ENCODE measurements around the gene ASXL1.

ASXL1 gene

DNA sequence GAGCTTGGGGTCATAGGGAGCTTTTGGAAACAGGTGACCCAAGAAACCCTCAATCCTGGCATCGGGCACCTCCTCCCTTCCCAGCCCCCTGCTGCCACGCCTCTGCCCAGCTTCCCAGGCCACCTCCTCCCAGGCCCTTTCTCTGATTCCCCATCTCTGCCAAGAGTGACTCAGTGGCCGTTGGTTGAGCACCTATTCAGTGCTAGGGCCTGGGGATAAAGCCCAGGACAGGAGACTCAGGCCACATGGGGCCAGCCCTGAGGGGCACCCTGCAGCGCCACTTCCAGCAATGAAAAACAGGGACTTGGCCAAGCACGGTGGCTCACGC lies 110.1 kb downstream of the ASXL1 start:
- no peak for DNase-seq

DNA sequence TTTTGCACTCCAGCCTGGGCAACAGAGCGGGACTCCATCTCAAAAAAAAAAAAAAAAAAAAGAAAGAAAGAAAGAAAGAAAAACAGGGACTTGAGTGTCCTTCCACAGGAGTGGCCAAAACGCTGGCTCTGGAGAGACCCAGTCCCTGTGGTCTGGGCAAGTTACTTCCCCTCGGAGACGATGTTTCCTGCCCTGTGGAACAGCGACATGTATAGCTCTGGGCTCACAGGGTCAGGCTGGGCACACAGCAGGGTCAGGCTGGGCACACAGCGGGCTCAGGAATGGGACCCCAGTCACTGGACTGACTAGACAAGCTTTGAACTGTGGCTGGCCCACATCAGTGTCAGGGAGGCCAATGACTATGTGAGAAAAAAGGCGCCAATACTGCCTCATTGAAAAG lies 110.7 kb downstream of the ASXL1 start:
- no peak for DNase-seq

DNA sequence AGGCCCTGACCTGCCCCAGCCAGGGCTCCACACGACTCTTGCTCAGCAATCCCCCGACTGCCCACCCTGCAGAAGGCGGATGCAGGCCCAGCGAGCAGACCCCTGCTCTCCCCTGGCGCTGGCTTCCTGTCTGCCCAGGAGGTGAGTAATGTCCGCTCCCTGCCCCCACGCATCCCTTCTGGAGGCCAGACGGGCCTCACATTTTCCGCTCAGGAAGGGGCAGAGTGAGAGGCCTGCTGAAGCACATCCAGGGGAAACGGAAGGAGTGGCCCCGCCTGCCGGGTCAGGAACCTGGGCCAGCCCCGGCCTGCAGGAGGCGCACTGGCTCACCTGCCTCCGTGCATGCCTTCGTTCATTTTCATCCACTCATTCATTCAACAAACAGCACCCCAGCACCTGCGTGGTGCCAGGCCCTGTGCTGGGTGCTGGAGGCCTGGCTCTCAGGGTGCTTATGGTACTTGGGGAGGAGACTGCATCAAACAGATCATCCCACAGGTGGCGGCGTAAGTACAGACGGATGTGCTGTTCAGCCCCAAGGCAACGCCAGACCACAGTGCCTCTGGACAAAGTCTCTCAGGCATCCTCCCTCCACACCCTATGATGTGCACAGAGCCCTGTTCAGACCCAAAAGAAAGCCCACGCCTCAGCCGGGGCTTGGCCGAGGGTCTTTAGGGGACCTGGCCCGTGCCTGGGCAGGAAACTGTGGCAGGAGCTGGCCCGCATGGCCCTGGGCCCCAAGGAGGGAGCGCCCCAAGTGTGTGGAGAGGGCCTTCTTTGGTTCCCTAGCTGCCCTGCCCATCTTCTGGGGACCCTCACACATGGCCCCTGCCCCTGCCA lies 112.1 kb downstream of the ASXL1 start:
- DNase-seq, result peak; percentile 82

DNA sequence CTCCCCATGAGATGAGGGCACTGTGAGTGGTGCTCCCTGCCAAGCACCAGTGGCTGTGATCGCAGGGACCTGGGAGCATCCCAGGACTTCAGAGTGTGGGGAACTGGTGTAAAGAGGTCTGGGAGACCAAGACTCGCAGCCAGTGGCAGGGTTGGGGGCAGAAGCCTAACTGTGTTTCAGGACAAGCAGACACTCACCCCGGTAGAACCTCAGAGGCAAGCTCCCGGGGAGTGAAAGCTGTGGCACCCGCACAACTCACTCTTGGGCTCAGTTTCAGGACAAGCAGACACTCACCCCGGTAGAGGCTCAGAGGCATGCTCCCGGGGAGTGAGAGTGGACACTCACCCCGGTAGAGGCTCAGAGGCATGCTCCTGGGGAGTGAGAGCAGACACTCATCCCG lies 112.8 kb downstream of the ASXL1 start:
- DNase-seq, result no peak

DNA sequence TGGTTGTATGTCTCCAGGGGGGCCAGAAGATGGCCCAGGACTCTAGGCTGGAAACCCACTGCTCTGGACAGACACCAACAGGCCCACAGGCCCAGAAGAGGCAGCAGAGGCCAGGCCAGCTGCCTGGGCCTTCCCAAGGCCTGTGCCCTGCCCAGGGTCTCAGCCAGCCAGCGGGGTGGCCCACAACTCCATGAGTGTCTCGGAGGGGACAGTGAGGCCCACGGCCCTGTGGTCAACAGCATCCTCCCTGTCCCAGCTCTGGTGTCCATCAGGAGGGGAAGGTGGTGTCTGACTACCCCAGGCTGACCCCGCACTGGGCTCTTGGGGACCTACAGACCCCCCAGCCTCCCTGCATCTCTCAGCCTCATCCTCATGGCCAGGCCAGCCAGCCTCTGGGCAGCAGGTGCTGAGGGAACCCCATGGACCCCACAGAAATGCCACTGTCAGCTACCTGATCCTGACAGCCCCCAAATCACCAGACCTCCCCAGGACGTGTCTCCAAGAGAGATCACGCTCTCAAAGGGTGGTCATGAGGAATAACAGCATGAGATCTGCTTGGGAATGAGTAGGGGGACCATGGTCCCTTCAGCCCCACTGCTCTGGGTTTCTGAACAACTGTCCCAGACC lies 114.6 kb downstream of the ASXL1 start:
- no peak for DNase-seq

DNA sequence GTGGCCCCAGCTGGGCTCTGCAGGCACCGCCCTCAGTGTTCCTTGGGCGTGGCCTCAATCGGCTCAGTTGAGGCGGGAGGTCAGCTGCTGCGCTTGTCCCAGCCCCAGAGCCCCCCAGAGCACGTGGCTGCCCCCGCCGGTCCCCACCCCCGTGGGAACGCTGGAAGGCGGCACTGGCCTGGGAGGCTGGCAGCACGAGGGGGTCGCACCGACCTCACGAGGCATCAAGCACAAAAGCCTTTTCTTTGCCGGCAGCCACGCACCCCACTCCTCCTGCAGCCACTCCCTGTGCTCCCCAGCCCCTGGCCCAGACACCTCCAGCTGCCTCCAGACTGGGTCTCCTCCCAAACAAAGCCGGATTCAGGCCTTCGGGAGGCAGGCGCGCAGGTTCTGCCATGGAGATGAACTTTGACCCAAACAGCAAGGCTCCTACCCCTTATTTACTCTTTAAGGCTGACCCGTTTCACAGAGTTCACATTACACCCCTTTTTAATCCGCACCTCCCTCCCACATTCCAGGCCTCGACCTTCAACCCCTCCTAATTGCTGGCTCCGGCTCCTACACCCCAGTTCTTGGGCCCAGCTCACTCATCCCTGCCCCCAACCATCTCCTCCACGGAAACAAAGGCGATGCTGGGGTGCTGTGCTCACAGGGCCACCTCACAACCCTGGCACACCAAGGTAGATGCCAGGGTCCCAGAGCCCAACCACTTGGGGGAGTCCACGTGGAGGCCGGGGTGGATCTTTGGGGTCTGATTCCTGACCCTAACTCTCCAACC lies 115.3 kb downstream of the ASXL1 start:
- no peak for DNase-seq

DNA sequence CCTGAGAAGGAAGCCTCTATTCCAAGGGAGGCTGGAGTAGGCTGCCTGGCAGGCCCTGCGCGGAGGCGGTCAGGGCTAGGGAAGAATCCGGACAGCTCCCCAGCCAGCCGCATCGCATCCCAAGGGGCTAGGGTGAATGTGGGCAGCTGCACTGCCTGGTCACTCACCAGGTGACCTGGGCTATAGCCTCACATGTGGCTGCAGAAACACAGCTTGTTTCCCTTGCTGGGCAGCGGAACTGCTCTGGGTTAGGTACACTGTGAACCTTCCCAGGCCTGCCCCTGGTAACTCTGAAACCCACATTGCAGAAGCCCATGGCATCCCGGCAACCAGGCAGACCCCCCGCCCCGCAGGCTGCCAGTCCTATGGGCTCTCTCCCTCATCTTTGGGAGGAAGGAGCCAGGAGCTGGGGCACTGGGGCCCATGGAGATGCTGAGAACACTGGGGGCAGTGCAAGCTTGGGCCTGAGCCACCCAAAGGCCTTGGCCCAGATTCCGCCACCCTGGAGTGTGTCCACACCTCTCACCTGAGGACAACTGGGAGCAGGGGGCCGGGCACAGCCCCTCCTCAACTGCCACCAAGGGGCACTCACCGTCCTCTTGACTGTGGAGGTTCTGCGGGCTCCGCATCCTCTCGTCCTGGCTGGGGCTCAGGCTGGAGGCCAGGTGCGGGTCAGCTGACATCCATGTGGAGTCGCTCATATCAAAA lies 116.0 kb downstream of the ASXL1 start:
- DNase-seq, result no peak

DNA sequence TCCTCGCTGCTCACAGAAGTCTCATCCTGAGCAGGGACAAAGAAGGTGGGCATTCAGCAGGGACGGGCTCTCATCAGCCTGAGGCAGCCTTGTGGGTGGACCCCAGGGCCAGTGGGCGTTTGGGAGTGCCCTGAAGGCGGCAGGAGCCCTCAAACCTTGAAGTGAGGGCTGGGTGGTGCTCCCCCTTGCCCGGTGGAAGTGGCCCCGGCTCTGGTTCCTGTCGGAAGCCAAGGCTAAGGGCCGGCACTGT lies 116.5 kb downstream of the ASXL1 start:
- DNase-seq, result no peak

DNA sequence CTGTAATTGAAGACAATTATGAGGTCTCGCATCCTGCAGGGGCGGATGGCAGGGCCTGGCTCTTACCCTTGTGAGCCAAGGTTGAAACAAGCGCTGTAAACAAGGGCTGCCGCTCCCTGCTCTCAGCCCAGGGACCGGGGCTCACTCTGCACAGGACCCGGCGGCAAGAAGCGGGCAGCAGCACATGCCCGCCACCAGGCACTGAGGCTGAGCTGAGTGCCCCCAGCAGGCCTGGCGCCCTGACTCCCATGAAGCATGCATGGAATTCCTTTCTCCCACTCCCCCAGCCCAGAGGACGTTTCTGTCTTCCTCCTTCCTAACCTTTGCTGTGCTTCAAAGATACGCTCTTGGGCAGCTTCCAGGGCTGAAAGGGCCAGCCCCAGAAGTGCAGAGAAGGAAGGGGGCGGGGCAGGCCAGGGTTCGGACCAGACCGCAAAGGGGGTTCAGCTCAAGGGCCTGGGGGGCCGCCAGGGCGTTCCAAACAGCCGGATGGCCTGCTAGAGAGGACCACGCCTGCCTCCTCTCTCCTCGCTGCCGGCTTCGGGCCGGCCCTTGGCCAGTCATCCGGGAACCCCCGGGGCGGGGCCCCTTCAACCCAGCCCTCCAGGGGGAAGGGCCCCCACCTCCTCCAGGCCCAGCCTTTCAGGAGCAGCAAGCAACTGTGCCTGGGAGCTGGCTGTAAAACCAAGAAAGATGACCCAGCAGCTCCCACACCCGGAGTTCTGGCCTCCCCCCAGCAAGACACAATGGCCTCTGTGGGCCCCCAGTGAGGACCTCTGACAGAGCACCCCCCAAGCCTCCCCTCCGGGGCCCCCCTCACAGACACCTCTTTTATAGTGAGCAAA lies 117.1 kb downstream of the ASXL1 start:
- peak; percentile 96 for DNase-seq

DNA sequence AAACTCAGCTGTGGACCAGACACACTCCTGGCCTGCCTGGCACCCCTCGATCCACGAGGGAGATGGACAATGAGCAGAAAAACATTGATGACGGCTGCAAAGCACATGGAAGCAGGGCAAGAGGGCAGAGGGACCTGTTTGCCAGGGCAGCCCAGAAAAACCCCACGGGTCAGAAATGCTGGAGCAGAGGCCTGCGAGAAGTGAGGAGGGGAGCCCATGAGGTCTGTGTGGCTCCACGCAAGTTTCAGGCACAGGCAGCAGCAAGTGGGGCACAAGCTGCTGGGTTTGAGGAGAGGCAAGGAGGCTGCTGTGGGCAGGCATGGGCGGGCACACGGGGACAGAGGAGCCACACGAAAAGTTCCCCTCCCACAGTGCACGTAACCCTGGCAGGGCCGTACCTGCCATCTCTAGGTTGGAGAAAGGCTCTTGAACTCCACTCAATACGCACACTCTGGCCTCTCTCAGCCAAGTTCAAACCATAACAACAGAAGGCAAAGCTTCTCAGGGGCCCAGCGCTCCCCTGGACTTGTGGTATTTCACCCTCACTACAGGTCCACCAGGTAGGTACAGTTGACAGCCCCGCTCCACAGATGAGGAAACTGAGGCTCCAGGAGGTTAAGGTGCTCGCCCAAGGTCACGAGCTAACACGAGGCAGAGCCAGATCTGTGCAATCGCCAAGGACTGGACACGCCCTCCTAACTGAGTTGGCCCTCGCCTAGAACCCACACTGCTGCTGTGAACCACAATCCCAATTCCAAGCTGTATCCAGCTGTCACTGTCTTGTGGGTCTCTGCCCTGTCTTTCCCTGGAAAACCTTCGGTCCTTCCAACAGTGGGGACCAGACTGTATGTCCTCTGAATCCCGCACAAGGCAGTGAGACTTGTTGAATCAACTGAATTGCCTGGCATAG lies 118.8 kb downstream of the ASXL1 start:
- DNase-seq, result peak; percentile 42

DNA sequence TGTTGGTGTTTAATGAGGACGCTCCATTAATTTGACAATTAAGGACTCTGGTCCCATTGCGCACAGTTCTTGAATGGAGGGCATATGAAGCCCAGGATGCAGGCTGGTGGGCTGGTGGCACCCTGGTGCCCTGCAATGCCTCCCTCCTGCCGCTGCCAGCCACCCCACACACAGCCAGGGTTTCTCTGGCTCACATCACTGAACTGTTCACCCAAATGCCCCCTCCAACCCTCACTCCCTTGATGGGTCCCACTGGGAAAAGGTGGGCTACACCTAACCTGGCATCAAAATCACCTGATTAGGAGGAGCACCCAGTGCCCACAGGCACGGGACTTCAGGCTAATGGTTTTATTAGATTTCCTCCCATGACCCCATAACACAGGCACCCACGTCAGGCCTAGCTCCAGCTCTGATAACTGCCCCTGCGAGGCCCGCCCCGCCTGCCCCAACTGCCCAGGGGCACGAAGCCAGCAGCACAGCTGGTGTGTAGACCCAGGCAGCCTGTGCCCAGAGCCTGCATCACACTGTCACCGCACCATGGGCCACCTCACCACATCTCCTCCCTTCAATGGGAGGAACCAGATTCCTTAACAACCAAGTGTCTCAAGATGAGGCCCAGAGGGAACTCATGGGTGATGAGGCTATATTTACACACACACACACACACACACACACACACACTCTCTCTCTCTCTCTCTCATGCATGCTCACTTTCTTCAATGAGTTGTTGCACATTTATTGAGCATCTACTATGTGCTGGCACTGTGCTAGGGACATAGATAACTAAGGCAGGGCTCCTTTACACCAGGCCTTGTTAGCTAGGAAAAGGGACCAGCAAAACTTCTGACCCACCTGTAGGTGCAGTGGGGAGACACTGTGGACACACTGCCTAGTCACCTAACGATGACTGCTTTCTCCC lies 119.7 kb downstream of the ASXL1 start:
- DNase-seq, result peak; percentile 41

DNA sequence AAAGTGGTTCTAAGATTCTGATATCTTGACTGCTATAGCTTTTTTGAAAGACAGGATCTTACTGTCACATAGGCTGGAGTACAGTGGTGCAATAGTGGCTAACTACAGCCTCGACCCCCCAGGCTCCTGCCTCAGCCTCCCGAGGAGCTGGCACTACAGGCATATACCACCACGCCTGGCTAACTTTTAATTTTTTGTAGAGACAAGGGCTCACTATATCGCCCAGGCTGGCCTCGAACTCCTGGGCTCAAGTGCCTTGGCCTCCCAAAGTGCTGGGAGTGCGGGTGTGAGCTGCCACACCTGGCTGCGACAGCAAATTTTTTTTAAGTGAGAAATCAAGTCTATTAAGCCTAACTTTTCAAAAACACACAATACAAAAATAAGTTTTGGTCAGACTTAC lies 120.4 kb downstream of the ASXL1 start:
- no peak for DNase-seq

DNA sequence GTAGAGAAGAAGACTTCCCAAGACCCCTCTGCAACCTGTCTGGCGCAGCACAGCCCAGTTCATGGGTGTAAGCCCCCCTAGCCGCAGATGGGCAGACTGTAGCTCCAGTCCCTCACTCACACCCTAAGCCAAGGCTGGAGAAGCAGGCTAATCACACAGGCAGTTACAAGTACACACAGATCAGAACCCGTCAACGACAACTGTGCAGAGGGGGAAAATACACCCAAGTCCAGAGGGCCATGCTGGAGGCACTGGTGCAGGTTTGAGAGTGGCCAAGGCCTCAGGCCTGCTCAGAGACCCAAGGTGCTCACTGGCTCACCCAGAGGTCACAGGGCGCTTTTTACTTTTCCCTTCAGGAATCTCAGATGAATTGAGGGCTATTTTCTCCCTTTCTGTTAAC lies 120.9 kb downstream of the ASXL1 start:
- no peak for DNase-seq

DNA sequence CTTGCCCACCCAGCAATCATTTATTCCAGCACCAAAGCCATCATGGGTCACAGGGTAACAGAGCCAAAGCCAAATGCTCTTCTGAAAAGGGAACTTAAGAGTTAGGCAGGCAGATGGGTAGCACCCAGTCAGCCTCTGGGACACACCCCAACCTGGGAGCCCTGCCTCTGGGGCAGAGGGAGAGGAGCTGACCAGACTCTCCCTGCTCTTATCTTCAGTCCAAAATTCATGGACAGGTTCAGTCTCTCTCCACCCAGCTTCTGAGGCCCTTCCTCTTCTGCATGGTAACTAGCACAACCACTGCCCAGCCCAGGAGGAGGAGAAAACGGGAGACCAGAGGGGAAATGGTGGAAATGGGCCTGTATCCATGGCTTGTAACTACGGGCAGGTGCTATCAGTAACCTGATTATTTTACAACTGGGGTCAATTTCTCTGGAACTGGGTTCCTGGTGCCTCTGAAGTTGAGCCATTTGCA lies 121.6 kb downstream of the ASXL1 start:
- DNase-seq, result no peak

DNA sequence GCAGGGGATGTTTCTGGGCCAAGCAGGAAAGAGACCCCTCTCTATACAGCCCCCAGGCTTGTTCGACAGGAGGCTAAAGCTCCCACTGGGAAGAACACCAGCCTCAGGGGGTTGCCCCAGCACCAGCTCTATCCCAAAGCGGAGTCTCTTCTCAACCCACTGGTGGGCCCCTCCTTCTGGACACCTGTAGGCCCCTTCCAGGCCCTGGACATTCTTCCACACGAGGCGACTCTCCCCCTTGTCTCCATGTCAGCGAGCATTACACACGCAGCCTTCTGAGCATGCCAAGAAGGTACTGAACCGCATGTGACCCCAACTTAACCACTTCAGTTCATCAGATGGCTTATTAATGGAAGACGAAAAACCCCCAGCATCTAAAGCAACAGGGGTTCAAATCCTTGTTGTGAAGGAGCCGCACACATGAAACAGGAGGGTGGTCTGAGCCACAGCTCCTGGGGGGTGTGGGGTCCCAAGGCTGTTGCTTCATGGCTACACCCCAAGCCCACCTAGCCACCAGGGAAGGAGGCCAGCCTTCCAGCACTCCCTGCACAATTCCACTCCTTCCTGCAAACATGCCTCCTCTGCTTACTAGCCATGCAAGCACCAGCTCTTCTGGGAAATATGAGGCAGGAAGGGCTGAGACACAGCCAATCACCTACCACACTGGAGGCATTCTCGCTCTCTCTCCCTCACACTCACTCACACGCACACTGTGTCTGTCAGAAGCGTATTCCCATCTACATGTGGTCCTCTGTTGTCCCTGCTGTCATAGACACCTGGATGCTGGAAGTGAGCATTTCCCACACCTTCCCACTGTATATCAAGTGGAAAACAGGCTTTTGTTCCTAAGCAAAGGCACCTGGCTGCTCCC lies 122.5 kb downstream of the ASXL1 start:
- DNase-seq, result peak; percentile 23

DNA sequence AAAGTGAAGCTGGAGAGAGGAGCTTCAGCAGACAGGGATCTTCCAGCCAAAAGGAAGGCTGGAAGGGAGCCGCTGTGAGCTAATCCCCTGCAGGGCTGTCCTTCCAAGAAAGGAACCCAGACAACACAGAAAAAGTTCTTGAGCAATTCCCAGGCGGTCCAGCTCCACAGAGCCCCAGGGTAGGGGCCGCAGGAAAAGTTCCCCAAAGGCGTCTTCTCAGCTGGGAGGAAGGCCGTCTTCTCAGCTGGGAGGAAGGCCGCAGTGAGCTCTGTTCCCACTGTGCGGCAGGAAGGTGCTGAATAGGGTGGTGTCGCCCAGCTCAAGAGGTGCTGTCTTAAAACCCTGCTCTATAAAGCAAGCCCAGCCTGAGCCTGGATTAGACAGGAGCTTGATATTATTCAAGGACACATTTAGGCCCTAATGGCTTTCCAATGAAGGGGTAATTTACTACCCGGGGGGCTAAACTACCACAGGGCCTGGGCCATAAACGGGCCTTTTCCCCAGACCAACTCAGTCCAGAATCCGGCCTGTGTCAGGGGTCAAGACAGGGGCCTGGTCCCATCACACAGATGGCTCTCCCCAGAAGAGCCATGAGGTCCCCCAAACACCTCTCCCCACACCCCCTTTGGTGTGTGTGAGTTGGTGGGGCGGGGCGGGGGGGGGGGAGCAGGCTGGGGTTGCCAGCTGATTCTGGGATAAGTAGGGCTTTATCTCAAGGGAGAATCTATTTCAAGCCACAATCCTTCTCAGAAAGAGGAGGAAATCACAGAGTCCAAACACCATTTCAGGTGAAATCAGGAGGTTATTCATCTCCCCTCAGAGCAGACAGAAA lies 123.4 kb downstream of the ASXL1 start:
- DNase-seq, result no peak

DNA sequence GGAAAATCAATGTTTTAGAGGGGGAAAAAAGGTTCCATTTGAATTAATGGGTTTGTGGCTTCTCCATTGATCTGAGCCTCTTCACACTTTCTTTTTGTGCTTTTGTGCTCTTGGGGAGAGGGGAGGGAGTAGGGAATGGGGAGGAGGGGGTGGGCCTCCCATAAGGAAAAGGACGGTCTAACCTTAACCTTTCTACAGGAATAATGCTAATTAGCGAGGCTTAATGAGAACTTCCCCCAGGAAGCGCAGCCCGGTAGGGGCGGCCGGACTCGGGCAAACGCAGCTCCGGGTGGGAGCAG lies 124.0 kb downstream of the ASXL1 start:
- DNase-seq, result no peak

DNA sequence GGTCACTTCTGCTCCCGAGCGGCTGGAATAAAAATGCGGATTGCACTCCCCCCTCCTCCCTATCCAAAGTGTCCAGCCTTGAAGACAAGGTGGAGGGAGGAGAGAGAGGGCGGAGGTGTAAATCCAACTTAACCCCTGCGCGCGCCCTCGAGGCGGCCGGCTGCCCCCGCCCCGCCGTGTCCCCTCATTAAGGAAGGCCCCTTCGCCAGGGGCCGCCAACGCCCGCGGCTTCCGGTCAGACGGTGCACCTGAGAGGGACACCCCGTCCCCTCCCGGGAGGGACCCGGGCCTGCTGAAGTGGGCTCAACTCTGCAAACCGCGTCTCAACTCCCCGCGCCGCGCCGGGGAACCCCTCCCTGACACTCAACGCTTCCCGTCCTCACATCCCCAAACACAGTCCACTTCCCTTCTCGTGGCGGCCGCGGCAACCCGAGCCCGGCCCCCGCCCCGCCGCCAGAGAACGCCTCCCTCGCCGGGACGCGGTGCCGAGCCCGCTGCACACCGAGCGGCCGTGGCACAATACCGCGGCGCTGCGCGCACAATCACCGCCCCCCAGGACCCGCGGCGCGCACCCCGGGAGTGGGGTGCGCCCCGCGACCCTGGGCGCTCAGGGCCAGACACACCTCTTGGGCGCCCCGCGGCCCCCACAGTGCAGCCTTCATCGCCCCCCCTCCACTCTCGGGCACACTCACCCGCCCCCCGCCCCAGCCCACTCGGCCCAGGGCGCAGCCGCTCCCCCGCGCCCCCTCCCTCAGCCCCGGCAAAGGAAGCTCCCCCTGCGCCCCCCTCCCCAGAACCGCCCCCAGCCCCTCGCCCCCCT lies 124.5 kb downstream of the ASXL1 start:
- no peak for DNase-seq
